Fibroblast of pulmonary artery (primary cell): ENCODE data around the gene ZNF691.
A peak's percentile ranks its signal among the peaks of the same experiment; 100 is the strongest.

Experiments
- DNase-seq: peaks from one replicate; pipeline ENCODE4 v3.0.0-alpha.2; 2010; ENCODE audit warnings: low read depth
- H3K4me3 ChIP-seq: replicated peaks from 2 replicates; pipeline ENCODE4 v1.5.1; 2011; ENCODE audit warnings: low read depth, mild to moderate bottlenecking, control low read depth, low read length, moderate library complexity
- CTCF ChIP-seq: IDR thresholded peaks from 2 replicates; pipeline ENCODE4 v1.5.1; 2011; ENCODE audit warnings: mild to moderate bottlenecking, control low read depth, low read length, inconsistent platforms; ENCODE audit errors: missing control alignments

The ZNF691 gene

GRCh38 chr1:42846257-42847110 lies at the start of gene ZNF691:
Gene ZNF691 (plus strand): TSS chr1:42846613. CDS start chr1:42849659, 3,046 bp downstream.
- H3K4me3 ChIP-seq = peak within 1 kb of the TSS; percentile 94
- peak; percentile 98 for DNase-seq
- peak; percentile 48 for TF ChIP-seq CTCF

GRCh38 chr1:42797414-42797813 lies 49.0 kb upstream of the ZNF691 start:
- no peak for DNase-seq
- no peak for TF ChIP-seq CTCF
- no peak overlapping the region for H3K4me3 ChIP-seq

GRCh38 chr1:42797979-42798378 lies 48.4 kb upstream of the ZNF691 start:
- no peak for TF ChIP-seq CTCF
- DNase-seq = no peak
- H3K4me3 ChIP-seq = no peak overlapping the region

- no peak overlapping the region for H3K4me3 ChIP-seq
- DNase-seq = no peak
Measured at GRCh38 chr1:42801832-42802473, 44.5 kb upstream of the ZNF691 start.

GRCh38 chr1:42806171-42806570 lies 40.2 kb upstream of the ZNF691 start:
- no peak for DNase-seq
- no peak for TF ChIP-seq CTCF
- H3K4me3 ChIP-seq = no peak overlapping the region

More at GRCh38 chr1:42801832-42802473, 44.5 kb upstream of the ZNF691 start:
- TF ChIP-seq CTCF = no peak

- H3K4me3 ChIP-seq = no peak overlapping the region
- TF ChIP-seq CTCF = no peak
- no peak for DNase-seq
Measured at GRCh38 chr1:42806593-42806992, 39.8 kb upstream of the ZNF691 start.
